GM19372 (cell line): ENCODE results near the gene CCNH.
A peak's percentile ranks its signal among the peaks of the same experiment; 100 is the strongest.

Experiments used
- ATAC-seq: cut with Tn5 transposase; IDR thresholded peaks from one replicate; pipeline ENCODE4 v1.9.1; 2021; ENCODE audit warnings: mild to moderate bottlenecking, low read depth, moderate library complexity; ENCODE audit not compliant: unreplicated experiment

The CCNH gene

DNA sequence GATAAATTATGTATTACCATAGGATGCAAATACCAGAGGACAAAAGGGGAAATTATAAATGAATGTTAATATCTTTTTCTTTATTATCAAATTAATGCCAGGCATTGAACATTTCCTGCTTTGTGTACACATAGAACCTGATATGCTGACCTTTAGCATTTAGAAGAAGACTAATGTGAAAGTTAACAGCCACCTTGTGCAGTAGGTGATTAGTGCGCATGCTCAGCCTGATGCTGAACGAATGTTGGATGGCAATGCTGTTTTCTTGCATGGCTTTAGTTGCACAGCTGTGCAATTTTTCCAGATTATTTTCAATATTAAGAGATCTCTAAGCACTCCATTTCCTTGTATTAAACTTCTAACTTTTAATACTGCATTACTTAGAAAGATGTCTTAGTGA is 45.5 kb downstream of the CCNH start:
- ATAC-seq: no peak

DNA sequence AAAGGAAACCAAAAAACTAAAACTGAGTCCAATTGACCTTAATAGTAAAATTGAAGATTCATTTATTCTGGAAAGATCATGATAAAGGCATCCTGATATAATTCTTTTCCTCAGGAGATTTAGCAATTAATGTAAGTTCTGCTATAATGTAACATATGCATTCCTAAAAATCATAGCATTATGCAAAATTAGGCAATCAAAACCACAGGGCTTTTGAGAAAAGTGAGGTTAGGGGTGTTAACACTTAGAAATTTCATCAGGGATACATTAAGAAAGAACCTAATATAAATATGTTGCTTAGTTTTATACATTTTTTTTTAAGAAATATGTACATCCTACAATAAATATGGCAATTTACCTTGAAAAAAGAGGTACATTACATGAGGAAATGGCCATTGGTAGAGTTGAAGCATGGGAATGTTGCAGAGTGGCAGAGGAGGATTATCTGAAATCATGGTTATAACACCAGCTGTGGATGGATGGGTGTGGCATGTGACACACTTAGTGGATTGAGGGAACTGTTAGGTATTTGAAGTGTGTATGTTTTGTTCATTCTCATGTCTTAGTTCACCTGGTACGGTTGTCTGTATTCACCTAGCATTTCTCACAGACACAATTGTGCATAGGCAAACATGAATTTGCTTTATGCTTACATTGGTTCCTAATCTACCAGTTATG is 51.1 kb downstream of the CCNH start:
- ATAC-seq: no peak

- no peak for ATAC-seq
Observed at GRCh38 chr5:87361031-87361445, 51.7 kb downstream of the CCNH start.

DNA sequence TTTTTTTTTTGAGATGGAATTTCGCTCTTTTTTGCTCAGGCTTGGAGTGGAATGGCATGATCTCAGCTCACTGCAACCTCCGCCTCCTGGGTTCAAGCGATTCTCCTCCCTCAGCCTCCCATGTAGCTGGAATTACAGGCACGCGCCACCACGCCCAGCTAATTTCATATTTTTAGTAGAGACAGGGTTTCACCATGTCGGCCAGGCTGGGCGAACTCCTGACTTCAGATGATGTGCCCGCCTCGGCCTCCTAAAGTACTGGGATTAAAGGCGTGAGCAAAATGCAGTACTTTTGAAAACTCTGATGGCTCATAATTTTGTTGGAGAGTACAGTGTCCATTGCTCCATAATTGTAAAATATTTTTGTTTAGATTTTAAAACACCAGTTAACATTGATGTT is 52.6 kb downstream of the CCNH start:
- no peak for ATAC-seq

- no peak for ATAC-seq
Observed at GRCh38 chr5:87359106-87359505, 53.6 kb downstream of the CCNH start.

DNA sequence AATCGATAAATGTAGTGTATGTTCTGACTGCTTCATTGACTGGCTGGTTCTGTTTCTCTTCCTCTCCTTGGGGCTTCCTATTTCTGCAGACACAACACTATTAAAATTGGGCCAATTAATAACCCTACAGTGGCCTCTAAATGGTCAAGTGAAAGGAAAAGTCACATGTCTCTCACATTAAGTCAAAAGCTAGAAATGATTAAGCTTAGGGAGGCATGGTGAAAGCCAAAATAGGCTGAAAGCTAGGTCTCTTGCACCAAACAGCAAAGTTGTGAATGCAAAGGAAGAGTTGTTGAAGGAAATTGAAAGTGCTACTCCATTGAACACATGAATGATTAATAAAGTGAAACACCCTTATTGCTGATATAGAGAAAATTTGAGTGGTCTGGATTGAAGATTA is 58.2 kb downstream of the CCNH start:
- ATAC-seq: peak; percentile 82

- no peak for ATAC-seq
Observed at GRCh38 chr5:87347841-87348240, 64.9 kb downstream of the CCNH start.

DNA sequence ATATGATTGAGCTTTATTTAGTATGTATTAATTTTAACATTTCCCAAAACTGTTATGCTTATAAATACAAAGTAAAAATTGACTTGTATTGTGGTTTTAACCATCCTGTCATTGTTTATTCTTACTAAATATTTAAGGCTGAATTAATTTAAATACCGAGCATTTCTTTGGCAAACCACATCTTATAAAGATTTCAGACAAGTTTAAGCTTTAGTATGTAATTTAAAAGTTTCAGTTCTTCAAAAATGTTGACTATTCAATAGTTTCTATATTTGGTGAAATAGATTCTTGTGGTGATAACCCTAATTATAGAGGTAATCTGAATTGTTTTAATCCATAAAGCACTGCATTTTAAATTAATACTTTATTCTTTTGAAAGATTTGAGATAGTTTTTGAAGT is 65.5 kb downstream of the CCNH start:
- ATAC-seq: no peak
